ENCODE measurements around the gene SPATS2.
"Not testable (repeated sequence)": the region's sequence is repeated elsewhere in the genome, so short reads cannot be mapped to it uniquely, and the experiment has no call there.

The SPATS2 gene

GRCh38 chr12:49330631-49331379 is 36.5 kb upstream of the SPATS2 start:
- Histone ChIP-seq H3K27ac (no peak overlapping the region), H3K9me3 (ENCODE audit: severe bottlenecking) (no peaks in the 10 kb centered on the region), H3K4me3 (ENCODE audit: low read depth, low read length) (no peak overlapping the region), H3K27me3 (ENCODE audit: insufficient read depth, low read depth, severe bottlenecking) (no peaks in the 10 kb centered on the region), H3K36me3 (peaks cover 43% of the 10 kb centered on the region)
- no peak for DNase-seq
- no peak for TF ChIP-seq CTCF (IDR thresholded peaks at IDR 0.05; ENCODE audit: low read depth, low read length)

- H3K4me3 ChIP-seq (ENCODE audit: low read depth, low read length): no peak overlapping the region
- peaks cover 35% of the 10 kb centered on the region for H3K36me3 ChIP-seq
- peak; percentile 84 for TF ChIP-seq CTCF (IDR thresholded peaks at IDR 0.05; ENCODE audit: low read depth, low read length)
- peak; percentile 68 for DNase-seq
- H3K9me3 ChIP-seq (ENCODE audit: severe bottlenecking): no peaks in the 10 kb centered on the region
- H3K27me3 ChIP-seq (ENCODE audit: insufficient read depth, low read depth, severe bottlenecking): peaks cover 4% of the 10 kb centered on the region
- H3K27ac ChIP-seq: no peak overlapping the region
Observed at GRCh38 chr12:49331380-49332222, 35.7 kb upstream of the SPATS2 start.

GRCh38 chr12:49332441-49332861 is 34.8 kb upstream of the SPATS2 start:
- Histone ChIP-seq H3K27me3 (ENCODE audit: insufficient read depth, low read depth, severe bottlenecking) (peaks cover 7% of the 10 kb centered on the region), H3K4me3 (ENCODE audit: low read depth, low read length) (no peak overlapping the region), H3K9me3 (ENCODE audit: severe bottlenecking) (no peaks in the 10 kb centered on the region), H3K36me3 (peaks cover 27% of the 10 kb centered on the region), H3K27ac (no peak overlapping the region)
- DNase-seq: no peak
- TF ChIP-seq CTCF (IDR thresholded peaks at IDR 0.05; ENCODE audit: low read depth, low read length): no peak

GRCh38 chr12:49332891-49333371 is 34.3 kb upstream of the SPATS2 start:
- Histone ChIP-seq H3K9me3 (ENCODE audit: severe bottlenecking) (no peaks in the 10 kb centered on the region), H3K4me3 (ENCODE audit: low read depth, low read length) (no peak overlapping the region), H3K27me3 (ENCODE audit: insufficient read depth, low read depth, severe bottlenecking) (peaks cover 7% of the 10 kb centered on the region), H3K27ac (no peak overlapping the region), H3K36me3 (peaks cover 22% of the 10 kb centered on the region)
- no peak for DNase-seq
- no peak for TF ChIP-seq CTCF (IDR thresholded peaks at IDR 0.05; ENCODE audit: low read depth, low read length)

GRCh38 chr12:49333778-49334177 is 33.5 kb upstream of the SPATS2 start:
- DNase-seq; H3K27me3 ChIP-seq (ENCODE audit: insufficient read depth, low read depth, severe bottlenecking); H3K9me3 ChIP-seq (ENCODE audit: severe bottlenecking); H3K27ac ChIP-seq; H3K4me3 ChIP-seq (ENCODE audit: low read depth, low read length): not testable (repeated sequence)
- H3K36me3 ChIP-seq: peaks cover 22% of the 10 kb centered on the region

- Histone ChIP-seq H3K27me3 (ENCODE audit: insufficient read depth, low read depth, severe bottlenecking) (peaks cover 7% of the 10 kb centered on the region), H3K27ac (no peak overlapping the region)
Observed at GRCh38 chr12:49334226-49334625, 33.0 kb upstream of the SPATS2 start.

More at GRCh38 chr12:49334226-49334625, 33.0 kb upstream of the SPATS2 start:
- Histone ChIP-seq H3K4me3 (ENCODE audit: low read depth, low read length) (no peak overlapping the region), H3K9me3 (ENCODE audit: severe bottlenecking) (no peaks in the 10 kb centered on the region), H3K36me3 (peaks cover 17% of the 10 kb centered on the region)
- DNase-seq: no peak
- no peak for TF ChIP-seq CTCF (IDR thresholded peaks at IDR 0.05; ENCODE audit: low read depth, low read length)
